Neural progenitor cell (in vitro differentiated cells): ENCODE results near the gene TMEM130. TPM values are rescaled to one million over a fixed set of nuclear protein-coding genes. Genes with fewer than 3 reads are reported as not detected.

ENCODE experiments used
- DNase-seq: peaks from one replicate; pipeline ENCODE4 v3.0.0-alpha.2; 2016; ENCODE audit warnings: low spot score
- H2AFZ ChIP-seq: fragments of 200-600 bp; sonication (generic); replicated peaks from 2 replicates; pipeline ENCODE4 v1.6.1; 2016; ENCODE audit warnings: antibody characterized with exemption
- H3F3A ChIP-seq: fragments of 200-600 bp; sonication (generic); 2 replicates; pipeline ENCODE4 v1.6.1; 2016; ENCODE audit warnings: antibody characterized with exemption, low read depth
- H3K27ac ChIP-seq: fragments of 200-600 bp; sonication (generic); 2 replicates; pipeline ENCODE4 v1.5.1; 2016; ENCODE audit warnings: mild to moderate bottlenecking
- H3K27me3 ChIP-seq: fragments of 200-600 bp; sonication (generic); 2 replicates; pipeline ENCODE4 v1.6.1; 2016; ENCODE audit warnings: mild to moderate bottlenecking, moderate library complexity
- H3K36me3 ChIP-seq: fragments of 200-600 bp; sonication (generic); 2 replicates; pipeline ENCODE4 v1.5.1; 2016
- H3K4me1 ChIP-seq: fragments of 200-600 bp; sonication (generic); 2 replicates; pipeline ENCODE4 v1.6.1; 2016; ENCODE audit warnings: mixed run types
- H3K4me2 ChIP-seq: fragments of 200-600 bp; sonication (generic); 2 replicates; pipeline ENCODE4 v1.6.1; 2016
- H3K4me3 ChIP-seq: fragments of 200-600 bp; sonication (generic); 2 replicates; pipeline ENCODE4 v1.5.1; 2016
- H3K79me2 ChIP-seq: fragments of 200-600 bp; sonication (generic); 2 replicates; pipeline ENCODE4 v1.6.1; 2016; ENCODE audit warnings: low read depth
- H3K9ac ChIP-seq: fragments of 200-600 bp; sonication (generic); 2 replicates; pipeline ENCODE4 v1.6.1; 2016
- H3K9me3 ChIP-seq: fragments of 200-600 bp; sonication (generic); 2 replicates; pipeline ENCODE4 v1.5.1; 2016; ENCODE audit warnings: low read depth
- H4K20me1 ChIP-seq: fragments of 200-600 bp; sonication (generic); 2 replicates; pipeline ENCODE4 v1.6.1; 2016; ENCODE audit warnings: low read depth
- H3K27ac Mint-ChIP-seq: 3 replicates; pipeline ENCODE4 v1.8.0; 2021; ENCODE audit warnings: mixed read lengths
- H3K27me3 Mint-ChIP-seq: 2 replicates; pipeline ENCODE4 v1.8.0; 2022; ENCODE audit warnings: low read depth, mild to moderate bottlenecking, inconsistent platforms, moderate library complexity, mixed read lengths; ENCODE audit not compliant: insufficient read depth
- H3K36me3 Mint-ChIP-seq: 3 replicates; pipeline ENCODE4 v1.8.0; 2021; ENCODE audit warnings: mixed read lengths
- H3K4me1 Mint-ChIP-seq: 3 replicates; pipeline ENCODE4 v1.8.0; 2021; ENCODE audit warnings: mixed read lengths
- H3K4me3 Mint-ChIP-seq: 3 replicates; pipeline ENCODE4 v1.8.0; 2021; ENCODE audit warnings: mild to moderate bottlenecking, moderate library complexity, mixed read lengths
- H3K9me3 Mint-ChIP-seq: 3 replicates; pipeline ENCODE4 v1.8.0; 2020; ENCODE audit warnings: mixed read lengths
- CTCF ChIP-seq: fragments of 200-600 bp; sonication (generic); IDR thresholded peaks from 2 replicates; pipeline ENCODE4 v1.5.1; 2017; ENCODE audit warnings: antibody characterized with exemption, mild to moderate bottlenecking
- EZH2 ChIP-seq: fragments of 200-600 bp; sonication (generic); IDR thresholded peaks from 2 replicates; pipeline ENCODE4 v1.6.1; 2017; ENCODE audit warnings: antibody characterized with exemption, mild to moderate bottlenecking, moderate library complexity
- EZH2phosphoT487 ChIP-seq: fragments of 200-600 bp; sonication (generic); IDR thresholded peaks from 2 replicates; pipeline ENCODE4 v1.6.1; 2017; ENCODE audit warnings: antibody characterized with exemption
- total RNA-seq: library from RNA; depleted of rRNA; stranded (reverse); fragments of >200 nt; gene quantifications from 2 replicates; pipeline ENCODE4 v1.2.3, GENCODE V29; 2015; ENCODE audit warnings: low replicate concordance

TMEM130 gene
- total RNA-seq, 1 donor from 2014 or later: 1.0 TPM

GRCh38 chr7:98913026-98913425, 43.2 kb upstream of the TMEM130 start:
- no peaks in the 10 kb centered on the region for H3K27me3 ChIP-seq
- H3K9ac ChIP-seq: no peak overlapping the region
- no peak overlapping the region for H3K4me3 ChIP-seq
- TF ChIP-seq EZH2phosphoT487 (no peak), EZH2 (no peak), CTCF (no peak)
- no peak overlapping the region for H3K27ac ChIP-seq
- Mint-ChIP-seq H3K27me3 (no peaks in the 10 kb centered on the region), H3K9me3 (no peaks in the 10 kb centered on the region), H3K27ac (no peak overlapping the region), H3K4me1 (no peaks in the 10 kb centered on the region), H3K4me3 (no peak overlapping the region), H3K36me3 (peaks cover 40% of the 10 kb centered on the region)
- no peak overlapping the region for H3K4me2 ChIP-seq
- no peaks in the 10 kb centered on the region for H3F3A ChIP-seq
- H3K36me3 ChIP-seq: peaks cover 9% of the 10 kb centered on the region
- no peak overlapping the region for H2AFZ ChIP-seq
- no peak for DNase-seq
- no peaks in the 10 kb centered on the region for H4K20me1 ChIP-seq
- no peaks in the 10 kb centered on the region for H3K79me2 ChIP-seq
- H3K9me3 ChIP-seq: no peaks in the 10 kb centered on the region
- no peaks in the 10 kb centered on the region for H3K4me1 ChIP-seq

GRCh38 chr7:98911916-98912315, 42.1 kb upstream of the TMEM130 start:
- Mint-ChIP-seq H3K4me3 (no peak overlapping the region), H3K4me1 (no peaks in the 10 kb centered on the region), H3K9me3 (no peaks in the 10 kb centered on the region), H3K36me3 (peaks cover 44% of the 10 kb centered on the region), H3K27me3 (no peaks in the 10 kb centered on the region), H3K27ac (no peak overlapping the region)
- DNase-seq: no peak
- no peaks in the 10 kb centered on the region for H4K20me1 ChIP-seq
- H3K4me1 ChIP-seq: no peaks in the 10 kb centered on the region
- no peak overlapping the region for H2AFZ ChIP-seq
- H3F3A ChIP-seq: no peaks in the 10 kb centered on the region
- no peaks in the 10 kb centered on the region for H3K27me3 ChIP-seq
- no peaks in the 10 kb centered on the region for H3K79me2 ChIP-seq
- no peak overlapping the region for H3K4me2 ChIP-seq
- H3K36me3 ChIP-seq: peaks cover 17% of the 10 kb centered on the region
- no peak overlapping the region for H3K9ac ChIP-seq
- H3K27ac ChIP-seq: no peak overlapping the region
- no peak overlapping the region for H3K4me3 ChIP-seq
- TF ChIP-seq EZH2 (no peak), EZH2phosphoT487 (no peak), CTCF (no peak)
- no peaks in the 10 kb centered on the region for H3K9me3 ChIP-seq

- Histone ChIP-seq H4K20me1 (no peaks in the 10 kb centered on the region), H3K4me3 (no peak overlapping the region), H3K36me3 (peaks cover 27% of the 10 kb centered on the region), H3K27me3 (no peaks in the 10 kb centered on the region), H3K27ac (no peak overlapping the region), H3K4me1 (no peaks in the 10 kb centered on the region), H3F3A (no peaks in the 10 kb centered on the region), H3K79me2 (no peaks in the 10 kb centered on the region), H3K9me3 (no peaks in the 10 kb centered on the region), H3K9ac (no peak overlapping the region), H2AFZ (no peak overlapping the region), H3K4me2 (no peak overlapping the region)
- H3K4me3 Mint-ChIP-seq: no peak overlapping the region
- no peaks in the 10 kb centered on the region for H3K27me3 Mint-ChIP-seq
- H3K36me3 Mint-ChIP-seq: peaks cover 46% of the 10 kb centered on the region
- no peaks in the 10 kb centered on the region for H3K9me3 Mint-ChIP-seq
- DNase-seq: no peak
- H3K27ac Mint-ChIP-seq: no peak overlapping the region
- H3K4me1 Mint-ChIP-seq: no peaks in the 10 kb centered on the region
- TF ChIP-seq EZH2phosphoT487 (no peak), CTCF (no peak), EZH2 (no peak)
Measured at GRCh38 chr7:98910427-98910826, 40.6 kb upstream of the TMEM130 start.
